Measurements from ENCODE around the gene RPS21. TPM values are rescaled to one million over a fixed set of nuclear protein-coding genes. Genes with fewer than 3 reads are reported as not detected.

RPS21 gene
- polyA plus RNA-seq, 1 of the 3 experiments (the other 2 are of a cell fraction): 16,625 TPM

DNA sequence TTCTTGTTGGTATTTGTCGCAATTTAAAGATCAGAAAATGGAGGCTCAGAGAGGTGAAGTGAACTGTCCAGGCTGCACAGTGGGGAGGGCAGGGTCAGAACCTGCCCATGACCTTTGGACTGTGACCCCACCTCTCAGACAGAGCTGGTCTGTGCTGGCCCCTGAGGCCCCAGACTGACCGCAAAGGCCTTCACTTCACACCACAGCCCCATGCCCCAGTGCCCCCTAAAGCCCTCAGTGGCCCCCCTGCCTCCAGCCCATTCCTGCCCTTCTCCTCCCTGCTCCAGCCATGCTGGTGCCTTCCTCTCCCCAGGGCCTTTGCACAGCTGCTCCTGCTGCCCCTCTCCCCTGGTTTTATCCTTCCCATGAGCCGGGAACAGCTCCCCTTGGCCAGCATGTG, 49.8 kb downstream of the RPS21 start:
- no peaks in the 10 kb centered on the region for H4K20me1 ChIP-seq (ENCODE audit: insufficient read depth)
- H3K9me2 ChIP-seq: no peaks in the 10 kb centered on the region
- H3K4me1 ChIP-seq (ENCODE audit: control insufficient read depth in 1 of 2, insufficient read depth in 2 of 2, low read depth in 1 of 2, low read length in 1 of 2): no peaks in the 10 kb centered on the region; a peak in 1 of 4 replicates
- ChIA-PET CTCF (interaction anchor here (5.1 kb wide), 1 partner anchor 26 kb away, joined by 19 read pairs; no protein-coding TSS in a partner anchor), POLR2A (no interaction called here)
- H3K9me3 ChIP-seq: no peaks in the 10 kb centered on the region
- H3K27me3 ChIP-seq (ENCODE audit: insufficient read depth): peaks cover 11% of the 10 kb centered on the region
- no peak overlapping the region for H3K4me3 ChIP-seq (ENCODE audit: low read depth in 2 of 2, low read length in 1 of 2)
- no peak overlapping the region for H2AFZ ChIP-seq (ENCODE audit: low read depth)
- DNase-seq: no peak
- 49% methylated on average over 3 of the region's 3 CpGs for WGBS (ENCODE audit: low lambda C conversion rate)
- TF ChIP-seq, protein P1, sequence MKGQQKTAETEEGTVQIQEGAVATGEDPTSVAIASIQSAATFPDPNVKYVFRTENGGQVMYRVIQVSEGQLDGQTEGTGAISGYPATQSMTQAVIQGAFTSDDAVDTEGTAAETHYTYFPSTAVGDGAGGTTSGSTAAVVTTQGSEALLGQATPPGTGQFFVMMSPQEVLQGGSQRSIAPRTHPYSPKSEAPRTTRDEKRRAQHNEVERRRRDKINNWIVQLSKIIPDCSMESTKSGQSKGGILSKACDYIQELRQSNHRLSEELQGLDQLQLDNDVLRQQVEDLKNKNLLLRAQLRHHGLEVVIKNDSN (IDR thresholded peaks at IDR 0.05; ENCODE audit: borderline replicate concordance, low read depth): no peak
- TF ChIP-seq PBX3 (IDR thresholded peaks at IDR 0.05) (no peak), ELF1 (IDR thresholded peaks at IDR 0.05) (no peak), EZH2phosphoT487 (IDR thresholded peaks at IDR 0.05; ENCODE audit: borderline replicate concordance, low read depth) (no peak), RAD21 (IDR thresholded peaks at IDR 0.05; ENCODE audit: low read length) (no peak)
- no peak overlapping the region for H3K9ac ChIP-seq
- H3K27ac ChIP-seq (ENCODE audit: low read depth in 2 of 2, low read length in 1 of 2): no peak overlapping the region
- H3F3A ChIP-seq (replicated peaks; ENCODE audit: insufficient read depth): no peaks in the 10 kb centered on the region
- no peaks in the 10 kb centered on the region for H3K79me2 ChIP-seq (ENCODE audit: insufficient read depth)
- no peaks in the 10 kb centered on the region for H3K36me3 ChIP-seq (replicated peaks in 1 of 2; ENCODE audit: control insufficient read depth in 1 of 2, insufficient read depth in 2 of 2, low read length in 1 of 2)
- no peak overlapping the region for H3K4me2 ChIP-seq

DNA sequence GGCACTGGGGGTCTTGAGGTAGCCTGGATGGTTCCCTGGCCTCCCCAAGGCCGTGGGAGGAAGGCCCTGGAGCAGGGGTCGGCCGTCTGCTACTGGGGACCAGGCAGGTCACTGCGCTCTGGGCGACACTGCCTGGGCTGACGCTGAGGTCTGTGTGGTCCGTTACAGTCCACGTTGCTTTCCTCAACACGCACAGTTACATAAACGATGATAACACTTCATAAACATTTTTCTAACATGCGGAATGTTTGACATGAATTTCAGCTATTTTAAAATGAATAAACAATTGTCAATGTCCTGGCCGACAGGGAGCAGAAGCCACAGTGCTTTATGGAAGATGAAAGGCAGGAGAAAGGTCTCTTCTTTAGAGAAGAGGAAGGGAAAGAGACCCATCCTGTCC, 50.6 kb downstream of the RPS21 start:
- H3K27ac ChIP-seq (ENCODE audit: low read depth in 2 of 2, low read length in 1 of 2): no peak overlapping the region
- no peak overlapping the region for H3K4me2 ChIP-seq
- H3K9me3 ChIP-seq: no peaks in the 10 kb centered on the region
- TF ChIP-seq TCF12 (IDR thresholded peaks at IDR 0.05) (no peak), RCOR1 (IDR thresholded peaks at IDR 0.05; ENCODE audit: low read length) (no peak), GATA2 (CRISPR knock-in tag; IDR thresholded peaks at IDR 0.05) (no peak), FOXJ3 (CRISPR knock-in tag; IDR thresholded peaks at IDR 0.05) (no peak), GABPA (IDR thresholded peaks at IDR 0.05; ENCODE audit: low read depth) (no peak)
- TF ChIP-seq, protein P2, sequence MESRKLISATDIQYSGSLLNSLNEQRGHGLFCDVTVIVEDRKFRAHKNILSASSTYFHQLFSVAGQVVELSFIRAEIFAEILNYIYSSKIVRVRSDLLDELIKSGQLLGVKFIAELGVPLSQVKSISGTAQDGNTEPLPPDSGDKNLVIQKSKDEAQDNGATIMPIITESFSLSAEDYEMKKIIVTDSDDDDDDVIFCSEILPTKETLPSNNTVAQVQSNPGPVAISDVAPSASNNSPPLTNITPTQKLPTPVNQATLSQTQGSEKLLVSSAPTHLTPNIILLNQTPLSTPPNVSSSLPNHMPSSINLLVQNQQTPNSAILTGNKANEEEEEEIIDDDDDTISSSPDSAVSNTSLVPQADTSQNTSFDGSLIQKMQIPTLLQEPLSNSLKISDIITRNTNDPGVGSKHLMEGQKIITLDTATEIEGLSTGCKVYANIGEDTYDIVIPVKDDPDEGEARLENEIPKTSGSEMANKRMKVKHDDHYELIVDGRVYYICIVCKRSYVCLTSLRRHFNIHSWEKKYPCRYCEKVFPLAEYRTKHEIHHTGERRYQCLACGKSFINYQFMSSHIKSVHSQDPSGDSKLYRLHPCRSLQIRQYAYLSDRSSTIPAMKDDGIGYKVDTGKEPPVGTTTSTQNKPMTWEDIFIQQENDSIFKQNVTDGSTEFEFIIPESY (IDR thresholded peaks at IDR 0.05; ENCODE audit: borderline replicate concordance, low read depth): no peak
- H3K4me3 ChIP-seq (ENCODE audit: low read depth in 2 of 2, low read length in 1 of 2): no peak overlapping the region
- no peak overlapping the region for H2AFZ ChIP-seq (ENCODE audit: low read depth)
- DNase-seq: no peak
- H3K36me3 ChIP-seq (replicated peaks in 1 of 2; ENCODE audit: control insufficient read depth in 1 of 2, insufficient read depth in 2 of 2, low read length in 1 of 2): no peaks in the 10 kb centered on the region
- H3K79me2 ChIP-seq (ENCODE audit: insufficient read depth): no peaks in the 10 kb centered on the region
- no peaks in the 10 kb centered on the region; a peak in 1 of 4 replicates for H3K4me1 ChIP-seq (ENCODE audit: control insufficient read depth in 1 of 2, insufficient read depth in 2 of 2, low read depth in 1 of 2, low read length in 1 of 2)
- no peaks in the 10 kb centered on the region for H3F3A ChIP-seq (replicated peaks; ENCODE audit: insufficient read depth)
- H3K9me2 ChIP-seq: no peaks in the 10 kb centered on the region
- no peak overlapping the region for H3K9ac ChIP-seq
- peaks cover 3% of the 10 kb centered on the region; the same call in 1 of the 2 replicates for H3K27me3 ChIP-seq (ENCODE audit: insufficient read depth)
- WGBS (ENCODE audit: low lambda C conversion rate): 61% methylated on average over 9 of the region's 12 CpGs
- ChIA-PET CTCF (interaction anchor here (1.4 to 5.1 kb wide), 3 partner anchors 12 to 28 kb away, joined by 4 to 19 read pairs (median 5); no protein-coding TSS in a partner anchor), POLR2A (no interaction called here)
- no peaks in the 10 kb centered on the region for H4K20me1 ChIP-seq (ENCODE audit: insufficient read depth)
